Nephron progenitor cell (in vitro differentiated cells): Measurements from ENCODE around the gene VCAM1.

Source experiments
- DNase-seq: peaks from one replicate; pipeline ENCODE4 v3.0.0; 2021
- H3K27ac Mint-ChIP-seq: 2 replicates; pipeline ENCODE4 v1.8.0; 2021; ENCODE audit warnings: mild to moderate bottlenecking, moderate library complexity, mixed read lengths
- H3K27me3 Mint-ChIP-seq: 2 replicates; pipeline ENCODE4 v1.8.0; 2021; ENCODE audit warnings: mild to moderate bottlenecking, low read depth, mixed read lengths; ENCODE audit not compliant: poor library complexity
- H3K36me3 Mint-ChIP-seq: 2 replicates; pipeline ENCODE4 v1.8.0; 2021; ENCODE audit warnings: low read depth, mixed read lengths
- H3K4me1 Mint-ChIP-seq: 2 replicates; pipeline ENCODE4 v1.8.0; 2021; ENCODE audit warnings: mixed read lengths
- H3K4me3 Mint-ChIP-seq: 2 replicates; pipeline ENCODE4 v1.8.0; 2021; ENCODE audit warnings: mild to moderate bottlenecking, moderate library complexity, mixed read lengths
- H3K9me3 Mint-ChIP-seq: 2 replicates; pipeline ENCODE4 v1.8.0; 2021; ENCODE audit warnings: mild to moderate bottlenecking, moderate library complexity, mixed read lengths
- TF ChIP-seq, protein P1 (sequence below): fragments of 200-600 bp; sonication (generic); IDR thresholded peaks from 2 replicates; pipeline ENCODE4 v1.5.0; 2021; ENCODE audit warnings: antibody characterized with exemption

The VCAM1 gene

DNA sequence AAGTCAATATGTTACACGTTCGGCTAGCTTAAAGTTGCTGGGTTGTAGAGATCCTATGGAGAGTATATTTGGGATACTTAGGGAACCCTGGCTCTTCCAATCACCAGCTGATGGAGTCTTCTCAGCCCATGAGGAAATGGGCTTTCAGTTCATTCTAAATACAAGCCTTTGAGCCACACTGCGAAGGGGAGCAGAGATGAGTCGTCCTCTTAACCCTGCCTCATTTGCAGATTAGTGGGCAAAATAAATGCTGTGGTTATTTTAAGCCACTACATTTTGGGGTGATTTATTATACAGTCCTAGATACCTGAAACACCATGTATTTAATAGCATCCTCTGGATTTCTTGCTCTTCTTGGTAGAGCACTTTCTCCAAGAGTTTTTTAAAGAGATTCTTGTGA lies 19.0 kb upstream of the VCAM1 start:
- H3K9me3 Mint-ChIP-seq = peaks cover 21% of the 10 kb centered on the region
- no peaks in the 10 kb centered on the region for H3K4me1 Mint-ChIP-seq
- H3K27me3 Mint-ChIP-seq = no peaks in the 10 kb centered on the region
- DNase-seq = no peak
- no peak overlapping the region for H3K4me3 Mint-ChIP-seq
- TF ChIP-seq, protein P1, sequence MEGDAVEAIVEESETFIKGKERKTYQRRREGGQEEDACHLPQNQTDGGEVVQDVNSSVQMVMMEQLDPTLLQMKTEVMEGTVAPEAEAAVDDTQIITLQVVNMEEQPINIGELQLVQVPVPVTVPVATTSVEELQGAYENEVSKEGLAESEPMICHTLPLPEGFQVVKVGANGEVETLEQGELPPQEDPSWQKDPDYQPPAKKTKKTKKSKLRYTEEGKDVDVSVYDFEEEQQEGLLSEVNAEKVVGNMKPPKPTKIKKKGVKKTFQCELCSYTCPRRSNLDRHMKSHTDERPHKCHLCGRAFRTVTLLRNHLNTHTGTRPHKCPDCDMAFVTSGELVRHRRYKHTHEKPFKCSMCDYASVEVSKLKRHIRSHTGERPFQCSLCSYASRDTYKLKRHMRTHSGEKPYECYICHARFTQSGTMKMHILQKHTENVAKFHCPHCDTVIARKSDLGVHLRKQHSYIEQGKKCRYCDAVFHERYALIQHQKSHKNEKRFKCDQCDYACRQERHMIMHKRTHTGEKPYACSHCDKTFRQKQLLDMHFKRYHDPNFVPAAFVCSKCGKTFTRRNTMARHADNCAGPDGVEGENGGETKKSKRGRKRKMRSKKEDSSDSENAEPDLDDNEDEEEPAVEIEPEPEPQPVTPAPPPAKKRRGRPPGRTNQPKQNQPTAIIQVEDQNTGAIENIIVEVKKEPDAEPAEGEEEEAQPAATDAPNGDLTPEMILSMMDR = no peak
- no peak overlapping the region for H3K27ac Mint-ChIP-seq
- no peaks in the 10 kb centered on the region for H3K36me3 Mint-ChIP-seq

DNA sequence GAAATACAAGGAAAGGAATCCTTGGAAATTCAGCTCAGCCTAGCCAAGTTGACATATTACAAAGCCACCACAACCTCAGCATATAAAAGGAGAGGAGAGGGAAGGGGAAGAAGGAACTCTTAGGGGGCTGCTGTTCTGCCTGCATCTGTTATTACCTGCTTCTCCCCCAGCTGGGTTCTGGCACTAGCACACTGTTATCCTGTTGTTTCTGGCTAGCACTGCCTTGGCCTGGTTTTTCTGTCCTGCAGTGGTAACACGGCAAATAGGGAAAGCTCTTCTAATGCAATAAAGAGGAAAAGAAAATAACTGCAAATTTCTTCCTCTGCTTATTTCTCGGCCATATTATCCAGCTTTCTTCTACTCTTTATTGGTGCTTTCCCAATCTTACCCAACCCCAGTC lies 16.5 kb upstream of the VCAM1 start:
- Mint-ChIP-seq H3K4me3 (no peak overlapping the region), H3K4me1 (no peaks in the 10 kb centered on the region), H3K9me3 (peaks cover 8% of the 10 kb centered on the region), H3K27ac (no peak overlapping the region), H3K36me3 (no peaks in the 10 kb centered on the region), H3K27me3 (no peaks in the 10 kb centered on the region)
- TF ChIP-seq, protein P1 = no peak
- no peak for DNase-seq

DNA sequence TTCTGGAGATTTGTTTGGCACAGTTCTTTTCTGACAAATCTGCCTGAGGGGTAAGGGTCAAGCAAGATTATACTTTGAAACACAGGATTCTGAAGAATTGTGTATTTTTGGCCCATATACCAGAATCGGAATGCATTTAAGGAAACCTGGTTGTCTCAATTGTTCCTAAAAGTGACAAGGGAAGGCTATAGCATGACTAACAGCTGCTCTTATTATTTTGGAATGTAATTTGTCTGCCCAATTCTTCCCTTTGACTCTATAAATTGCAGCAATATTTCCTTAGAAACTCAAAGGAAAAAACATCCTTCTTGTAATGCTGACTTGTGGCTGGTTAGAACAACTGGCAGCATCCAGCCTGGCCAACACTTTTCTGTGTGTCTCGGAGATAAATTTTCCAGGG lies 15.8 kb upstream of the VCAM1 start:
- Mint-ChIP-seq H3K4me1 (no peaks in the 10 kb centered on the region), H3K4me3 (no peak overlapping the region), H3K36me3 (no peaks in the 10 kb centered on the region), H3K27ac (no peak overlapping the region), H3K9me3 (peaks cover 4% of the 10 kb centered on the region), H3K27me3 (no peaks in the 10 kb centered on the region)
- TF ChIP-seq, protein P1 = no peak
- DNase-seq = no peak

DNA sequence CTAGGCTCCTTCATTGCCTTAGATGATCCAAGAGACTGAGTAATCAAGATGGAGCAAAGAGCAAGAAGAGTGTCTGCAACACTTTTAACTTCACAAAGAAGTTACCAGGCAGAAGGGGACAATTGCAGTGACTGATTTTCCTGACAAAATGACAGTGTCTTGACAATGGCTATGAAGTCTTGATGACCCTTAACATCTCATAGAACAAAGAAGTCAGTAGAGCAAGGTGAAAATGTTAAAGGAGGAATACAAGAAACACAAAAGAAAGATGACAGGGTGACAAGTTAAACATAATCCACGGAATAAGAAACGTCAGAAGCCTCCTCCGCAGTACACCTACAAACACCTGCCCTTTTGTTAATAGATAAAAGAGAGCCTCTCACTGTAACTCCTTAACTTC lies 15.1 kb upstream of the VCAM1 start:
- TF ChIP-seq, protein P1 = no peak
- H3K27me3 Mint-ChIP-seq = no peaks in the 10 kb centered on the region
- H3K36me3 Mint-ChIP-seq = no peaks in the 10 kb centered on the region
- DNase-seq = no peak
- no peak overlapping the region for H3K27ac Mint-ChIP-seq
- peaks cover 1% of the 10 kb centered on the region for H3K9me3 Mint-ChIP-seq
- no peak overlapping the region for H3K4me3 Mint-ChIP-seq
- H3K4me1 Mint-ChIP-seq = no peaks in the 10 kb centered on the region

DNA sequence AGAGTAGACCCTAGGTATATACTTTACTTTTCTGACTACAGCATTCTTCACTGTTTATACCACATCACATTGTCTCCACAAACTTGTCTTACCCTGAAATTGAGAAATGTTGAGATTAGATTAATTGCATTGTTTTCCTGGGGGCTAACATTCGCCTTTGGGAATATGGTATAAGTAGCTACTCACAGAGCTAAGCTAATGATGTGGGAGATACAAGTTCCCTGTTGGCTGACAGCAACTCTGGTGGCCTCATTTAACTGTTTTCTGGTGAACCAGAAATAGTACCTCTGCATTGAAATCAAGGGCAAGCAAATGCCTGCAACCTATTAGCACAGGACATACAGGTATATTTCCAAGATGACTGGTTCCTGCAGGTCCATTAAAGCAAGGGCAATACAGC lies 13.2 kb upstream of the VCAM1 start:
- no peak for DNase-seq
- Mint-ChIP-seq H3K27me3 (no peaks in the 10 kb centered on the region), H3K4me1 (no peaks in the 10 kb centered on the region), H3K4me3 (no peak overlapping the region), H3K27ac (no peak overlapping the region), H3K36me3 (no peaks in the 10 kb centered on the region), H3K9me3 (no peaks in the 10 kb centered on the region)
- TF ChIP-seq, protein P1 = no peak

DNA sequence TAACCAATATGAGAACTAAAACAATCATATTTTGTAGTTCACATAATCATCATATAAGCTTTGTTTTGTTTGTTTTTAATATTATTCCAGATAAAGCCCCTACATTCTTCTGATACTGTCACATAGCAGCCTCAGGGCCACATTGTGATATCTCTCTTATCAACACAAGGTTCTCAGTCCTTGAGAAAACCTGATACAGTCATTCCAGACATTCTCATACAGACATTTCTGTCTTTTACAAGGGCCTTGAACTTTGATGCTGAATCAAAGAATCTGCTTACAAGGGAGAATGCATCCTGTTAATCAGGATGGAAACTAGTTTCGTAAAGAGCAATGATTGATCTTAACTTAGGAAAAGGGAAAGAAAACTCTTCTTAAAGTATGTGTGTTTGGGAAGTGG lies 12.7 kb upstream of the VCAM1 start:
- no peaks in the 10 kb centered on the region for H3K36me3 Mint-ChIP-seq
- no peaks in the 10 kb centered on the region for H3K4me1 Mint-ChIP-seq
- H3K9me3 Mint-ChIP-seq = no peaks in the 10 kb centered on the region
- TF ChIP-seq, protein P1 = no peak
- DNase-seq = no peak
- H3K27me3 Mint-ChIP-seq = no peaks in the 10 kb centered on the region
- no peak overlapping the region for H3K4me3 Mint-ChIP-seq
- H3K27ac Mint-ChIP-seq = no peak overlapping the region
